Measurements from ENCODE around the gene CDC42BPA.
A peak's percentile ranks its signal among the peaks of the same experiment; 100 is the strongest.

CDC42BPA gene

DNA sequence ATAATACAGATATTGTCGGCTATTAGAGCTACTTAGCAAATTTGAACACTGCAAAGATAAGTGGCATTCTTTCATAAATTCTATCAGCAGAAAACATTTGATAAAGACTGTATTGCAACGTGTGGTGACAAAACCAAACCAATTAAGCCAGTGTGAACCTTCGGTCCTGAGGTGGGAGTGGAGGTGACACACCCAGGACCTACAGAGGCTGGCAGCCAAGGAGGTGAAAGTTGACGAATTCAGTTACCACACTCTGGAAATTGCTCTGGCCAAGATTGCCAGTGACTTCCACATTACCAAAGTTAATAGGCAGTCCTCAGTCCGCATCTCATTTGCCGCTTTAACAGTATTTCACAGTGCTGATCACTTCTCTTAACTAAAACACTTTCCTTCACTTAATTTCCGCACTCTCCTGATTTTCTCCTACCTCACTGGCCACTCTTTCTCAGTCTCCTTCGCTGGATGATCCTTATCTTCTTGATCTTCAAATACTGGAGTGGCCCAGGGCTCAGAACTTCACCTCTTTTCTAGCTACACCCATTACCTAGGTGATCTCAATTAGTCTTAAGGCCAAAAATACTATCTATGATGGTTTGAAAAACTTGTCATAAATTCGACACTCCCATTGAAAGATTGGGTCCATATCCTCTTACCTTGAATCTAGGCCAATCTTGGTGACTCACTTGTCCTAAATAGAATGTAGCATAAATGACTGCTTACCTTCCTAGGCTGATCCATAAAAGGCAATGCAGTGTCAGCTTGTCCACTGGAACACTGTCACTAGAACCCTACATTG lies 5.1 kb upstream of the CDC42BPA start:
- no peak overlapping the region for H3K4me3 ChIP-seq (ENCODE audit: control insufficient read depth, low read depth, low read length)
- TF ChIP-seq, protein P1, sequence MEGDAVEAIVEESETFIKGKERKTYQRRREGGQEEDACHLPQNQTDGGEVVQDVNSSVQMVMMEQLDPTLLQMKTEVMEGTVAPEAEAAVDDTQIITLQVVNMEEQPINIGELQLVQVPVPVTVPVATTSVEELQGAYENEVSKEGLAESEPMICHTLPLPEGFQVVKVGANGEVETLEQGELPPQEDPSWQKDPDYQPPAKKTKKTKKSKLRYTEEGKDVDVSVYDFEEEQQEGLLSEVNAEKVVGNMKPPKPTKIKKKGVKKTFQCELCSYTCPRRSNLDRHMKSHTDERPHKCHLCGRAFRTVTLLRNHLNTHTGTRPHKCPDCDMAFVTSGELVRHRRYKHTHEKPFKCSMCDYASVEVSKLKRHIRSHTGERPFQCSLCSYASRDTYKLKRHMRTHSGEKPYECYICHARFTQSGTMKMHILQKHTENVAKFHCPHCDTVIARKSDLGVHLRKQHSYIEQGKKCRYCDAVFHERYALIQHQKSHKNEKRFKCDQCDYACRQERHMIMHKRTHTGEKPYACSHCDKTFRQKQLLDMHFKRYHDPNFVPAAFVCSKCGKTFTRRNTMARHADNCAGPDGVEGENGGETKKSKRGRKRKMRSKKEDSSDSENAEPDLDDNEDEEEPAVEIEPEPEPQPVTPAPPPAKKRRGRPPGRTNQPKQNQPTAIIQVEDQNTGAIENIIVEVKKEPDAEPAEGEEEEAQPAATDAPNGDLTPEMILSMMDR (conservative IDR thresholded peaks at IDR 0.05; ENCODE audit: control insufficient read depth, insufficient read depth, low read depth, low read length), result no peak
- no peak for DNase-seq (ENCODE audit: low read depth)

DNA sequence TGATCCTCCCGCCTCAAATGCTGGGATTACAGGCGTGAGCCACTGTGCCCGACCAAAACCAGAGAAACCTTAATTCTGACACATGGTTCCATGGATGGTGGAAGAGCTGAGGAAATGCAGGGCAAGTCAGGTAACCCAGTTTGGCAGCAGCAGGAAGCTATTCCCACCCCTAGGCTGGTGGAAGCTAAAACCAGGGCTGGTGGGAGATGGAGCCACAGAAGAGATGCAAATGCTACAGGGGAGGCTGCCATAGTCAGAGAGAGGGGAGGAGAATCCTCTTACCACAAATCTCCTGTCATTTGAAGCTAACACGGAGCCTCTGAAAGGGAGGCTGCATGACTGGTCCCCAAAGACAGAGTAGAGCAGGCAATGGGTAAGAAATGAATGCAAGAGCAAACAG lies 4.1 kb upstream of the CDC42BPA start:
- DNase-seq (ENCODE audit: low read depth), result no peak
- TF ChIP-seq, protein P1 (conservative IDR thresholded peaks at IDR 0.05; ENCODE audit: control insufficient read depth, insufficient read depth, low read depth, low read length), result no peak
- no peak overlapping the region for H3K4me3 ChIP-seq (ENCODE audit: control insufficient read depth, low read depth, low read length)

DNA sequence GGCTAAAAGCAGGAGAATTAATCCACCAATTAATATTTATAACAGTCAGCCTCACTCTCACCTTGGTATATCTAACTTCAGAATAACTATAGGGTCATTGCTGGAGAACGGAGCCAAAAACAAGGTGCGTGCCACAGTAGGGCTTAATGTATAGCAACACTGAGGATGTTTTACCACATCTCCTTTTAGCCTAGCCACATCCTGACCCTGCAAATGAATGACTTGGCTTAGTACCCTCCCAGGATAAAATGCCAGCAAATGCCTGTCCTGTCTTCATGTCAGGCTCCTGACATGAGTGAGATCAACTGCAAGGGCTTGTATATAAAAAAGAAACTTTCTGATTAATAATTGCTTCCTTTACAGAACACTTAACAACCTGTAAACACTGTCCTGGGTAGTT lies 2.7 kb upstream of the CDC42BPA start:
- no peak overlapping the region for H3K4me3 ChIP-seq (ENCODE audit: control insufficient read depth, low read depth, low read length)
- TF ChIP-seq, protein P1 (conservative IDR thresholded peaks at IDR 0.05; ENCODE audit: control insufficient read depth, insufficient read depth, low read depth, low read length), result no peak
- DNase-seq (ENCODE audit: low read depth), result no peak

GRCh38 chr1:227320476-227320875 lies 2.2 kb upstream of the CDC42BPA start:
- DNase-seq (ENCODE audit: low read depth), result no peak
- no peak overlapping the region for H3K4me3 ChIP-seq (ENCODE audit: control insufficient read depth, low read depth, low read length)
- TF ChIP-seq, protein P1 (conservative IDR thresholded peaks at IDR 0.05; ENCODE audit: control insufficient read depth, insufficient read depth, low read depth, low read length), result no peak

- TF ChIP-seq, protein P1 (conservative IDR thresholded peaks at IDR 0.05; ENCODE audit: control insufficient read depth, insufficient read depth, low read depth, low read length), result no peak
Observed at GRCh38 chr1:227318853-227319607, 738 bp upstream of the CDC42BPA start.

GRCh38 chr1:227317523-227318015 lies 723 bp downstream of the CDC42BPA start:
- TF ChIP-seq, protein P1 (conservative IDR thresholded peaks at IDR 0.05; ENCODE audit: control insufficient read depth, insufficient read depth, low read depth, low read length), result peak; percentile 34
- peak; percentile 68 for DNase-seq (ENCODE audit: low read depth)

More at GRCh38 chr1:227318853-227319607, 738 bp upstream of the CDC42BPA start:
- H3K4me3 ChIP-seq (ENCODE audit: control insufficient read depth, low read depth, low read length), result peak overlapping the region; percentile 59
- peak; percentile 22 for DNase-seq (ENCODE audit: low read depth)

More at GRCh38 chr1:227317523-227318015, 723 bp downstream of the CDC42BPA start:
- H3K4me3 ChIP-seq (ENCODE audit: control insufficient read depth, low read depth, low read length), result peak overlapping the region; percentile 59
